H1 (cell line): Measurements from ENCODE around the gene CTF1. TPM values are rescaled to one million over a fixed set of nuclear protein-coding genes. Genes with fewer than 3 reads are reported as not detected.

Experiments used
- CTCF ChIA-PET: fragments of 300-600 bp; sonication (Branson Sonifier 250); formaldehyde crosslinking; loops from one replicate; lab custom pipeline; 2021; ENCODE audit not compliant: partially characterized antibody; lab: Charles Lee
- POLR2A ChIA-PET: fragments of 300-600 bp; sonication (Branson Sonifier 250); formaldehyde crosslinking; loops from one replicate; lab custom pipeline; 2021; ENCODE audit warnings: inconsistent platforms; ENCODE audit not compliant: partially characterized antibody; lab: Charles Lee
- DNase-seq, 2 experiments: peaks; one replicate each; pipeline versions ENCODE4 v3.0.0 to v3.0.0-alpha.2; 2010 to 2022; ENCODE audit warnings: low spot score in 2 of 2, low read depth in 1 of 2, mixed read lengths in 1 of 2
- FAIRE-seq: peaks from 2 replicates; lab custom pipeline; 2011; peaks lifted over from hg19 to GRCh38; lab: Jason Lieb, UNC
- H2AFZ ChIP-seq: 2 replicates; pipeline ENCODE4 v1.8.1; 2012; ENCODE audit warnings: low read length, inconsistent platforms
- H2AK5ac ChIP-seq: 2 replicates; pipeline ENCODE4 v1.6.1; 2013; ENCODE audit warnings: low read depth, low read length
- H2BK120ac ChIP-seq: replicated peaks from 2 replicates; pipeline ENCODE3; 2013; ENCODE audit warnings: low read depth, low read length, inconsistent platforms
- H2BK12ac ChIP-seq: 2 replicates; pipeline ENCODE4 v1.6.1; 2013; ENCODE audit warnings: low read depth, low read length
- H2BK15ac ChIP-seq: 2 replicates; pipeline ENCODE4 v1.6.1; 2013; ENCODE audit warnings: low read length
- H2BK20ac ChIP-seq: 2 replicates; pipeline ENCODE4 v1.6.1; 2013; ENCODE audit warnings: low read length
- H2BK5ac ChIP-seq: 2 replicates; pipeline ENCODE4 v1.6.1; 2013; ENCODE audit warnings: low read depth, low read length
- H3K14ac ChIP-seq: 2 replicates; pipeline ENCODE4 v1.6.1; 2013; ENCODE audit warnings: inconsistent platforms; ENCODE audit not compliant: insufficient read length
- H3K18ac ChIP-seq: 2 replicates; pipeline ENCODE4 v1.6.1; 2013; ENCODE audit warnings: low read length; ENCODE audit errors: extremely low read depth
- H3K23ac ChIP-seq: 2 replicates; pipeline ENCODE4 v1.6.1; 2013; ENCODE audit warnings: inconsistent platforms; ENCODE audit not compliant: insufficient read length
- H3K23me2 ChIP-seq: 2 replicates; pipeline ENCODE4 v1.6.1; 2013; ENCODE audit warnings: low read depth, low read length
- H3K27ac ChIP-seq: 2 replicates; pipeline ENCODE4 v1.6.1; 2011; ENCODE audit warnings: low read depth, low read length, inconsistent platforms
- H3K27me3 ChIP-seq, 4 experiments: replicated peaks in 1 of 4; 1 replicate in 1 of 4; 2 replicates in 3 of 4; pipeline versions ENCODE4 v1.6.1 to v1.8.1; 2011 to 2013; ENCODE audit warnings: low read length in 3 of 4, mild to moderate bottlenecking in 3 of 4, inconsistent platforms in 2 of 4, mixed read lengths in 2 of 4, moderate library complexity in 1 of 4; ENCODE audit not compliant: control insufficient read depth in 3 of 4, insufficient read depth in 3 of 4; ENCODE audit errors: extremely low read depth in 1 of 4
- H3K36me3 ChIP-seq, 4 experiments: 2 replicates each; pipeline versions ENCODE4 v1.6.1 to v1.8.1; 2011 to 2013; ENCODE audit warnings: mild to moderate bottlenecking in 4 of 4, low read length in 3 of 4, moderate library complexity in 2 of 4, control low read depth in 1 of 4, inconsistent platforms in 1 of 4; ENCODE audit not compliant: insufficient read depth in 4 of 4, control insufficient read depth in 2 of 4
- H3K4ac ChIP-seq: replicated peaks from 2 replicates; pipeline ENCODE3; 2013; ENCODE audit warnings: low read length, low read depth, mixed read lengths, inconsistent platforms; ENCODE audit not compliant: insufficient read length
- H3K4me1 ChIP-seq, 4 experiments: replicated peaks in 1 of 4; 1 replicate in 1 of 4; 2 replicates in 3 of 4; pipeline versions ENCODE4 v1.6.1 to v1.8.1; 2011 to 2013; ENCODE audit warnings: low read length in 3 of 4, inconsistent platforms in 2 of 4, mixed read lengths in 1 of 4; ENCODE audit not compliant: insufficient read depth in 4 of 4, control insufficient read depth in 3 of 4
- H3K4me2 ChIP-seq, 2 experiments: 2 replicates each; pipeline versions ENCODE4 v1.6.1 to v1.8.1; 2011 to 2013; ENCODE audit warnings: low read depth in 2 of 2, low read length in 2 of 2, control low read depth in 1 of 2, inconsistent platforms in 1 of 2, mild to moderate bottlenecking in 1 of 2; ENCODE audit not compliant: insufficient read depth in 1 of 2
- H3K4me3 ChIP-seq, 4 experiments: fragments of 200-600, 300-600 bp in 1 of 4; sonication (generic), shearing (Covaris generic), sonication (Bioruptor Twin) in 1 of 4; 2 replicates each; pipeline versions ENCODE4 v1.5.1 to v1.8.1; 2011 to 2016; ENCODE audit warnings: low read length in 4 of 4, low read depth in 3 of 4, control low read depth in 2 of 4, inconsistent platforms in 2 of 4, mild to moderate bottlenecking in 2 of 4, mixed read lengths in 1 of 4, moderate library complexity in 1 of 4; ENCODE audit not compliant: insufficient read depth in 2 of 4; ENCODE audit errors: extremely low read depth in 1 of 4
- H3K56ac ChIP-seq: replicated peaks from 2 replicates; pipeline ENCODE3; 2013; ENCODE audit warnings: low read depth, mild to moderate bottlenecking, mixed read lengths, low read length, inconsistent platforms; ENCODE audit not compliant: insufficient read length
- H3K79me1 ChIP-seq: 2 replicates; pipeline ENCODE4 v1.6.1; 2013; ENCODE audit warnings: low read depth, low read length, control low read depth
- H3K79me2 ChIP-seq, 2 experiments: 2 replicates each; pipeline versions ENCODE4 v1.6.1 to v1.8.1; 2012 to 2013; ENCODE audit warnings: low read length in 2 of 2, mild to moderate bottlenecking in 2 of 2, inconsistent platforms in 1 of 2; ENCODE audit not compliant: insufficient read depth in 2 of 2, control insufficient read depth in 1 of 2
- H3K9ac ChIP-seq, 4 experiments: replicated peaks in 1 of 4; 1 replicate in 1 of 4; 2 replicates in 3 of 4; pipeline versions ENCODE4 v1.6.1 to v1.8.1; 2011 to 2013; ENCODE audit warnings: low read depth in 3 of 4, low read length in 3 of 4, control low read depth in 2 of 4, mild to moderate bottlenecking in 2 of 4, moderate library complexity in 2 of 4, inconsistent platforms in 1 of 4; ENCODE audit errors: extremely low read depth in 1 of 4
- H3K9me3 ChIP-seq, 2 experiments: 2 replicates each; pipeline versions ENCODE4 v1.6.1 to v1.8.1; 2012 to 2013; ENCODE audit warnings: mild to moderate bottlenecking in 2 of 2, moderate library complexity in 2 of 2, control low read depth in 1 of 2, inconsistent platforms in 1 of 2, low read depth in 1 of 2, low read length in 1 of 2, mixed read lengths in 1 of 2; ENCODE audit not compliant: insufficient read depth in 2 of 2
- H4K20me1 ChIP-seq, 2 experiments: replicated peaks in 1 of 2; 2 replicates each; pipeline versions ENCODE3 to v1.8.1; 2011 to 2013; ENCODE audit warnings: inconsistent platforms in 2 of 2, low read length in 2 of 2, mild to moderate bottlenecking in 1 of 2; ENCODE audit not compliant: insufficient read depth in 2 of 2, control insufficient read depth in 1 of 2
- H4K5ac ChIP-seq: 2 replicates; pipeline ENCODE4 v1.6.1; 2013; ENCODE audit warnings: low read length, low read depth, mixed read lengths, inconsistent platforms; ENCODE audit not compliant: insufficient read length
- H4K8ac ChIP-seq: 2 replicates; pipeline ENCODE4 v1.8.0; 2013; ENCODE audit warnings: mild to moderate bottlenecking, moderate library complexity, low read length, inconsistent platforms; ENCODE audit not compliant: insufficient read depth; ENCODE audit errors: extremely low read depth
- H4K91ac ChIP-seq: replicated peaks from 2 replicates; pipeline ENCODE3; 2013; ENCODE audit warnings: low read length, mixed read lengths, inconsistent platforms; ENCODE audit not compliant: insufficient read length
- BACH1 ChIP-seq: IDR thresholded peaks from 2 replicates; pipeline ENCODE4 v1.6.1; 2012; ENCODE audit warnings: low read length, improper control_type of control experiment
- BCL11A ChIP-seq, 2 experiments: IDR thresholded peaks; one replicate each; pipeline ENCODE4 v1.6.1; 2011; ENCODE audit warnings: low read depth in 2 of 2, low read length in 2 of 2, mild to moderate bottlenecking in 2 of 2
- CREB1 ChIP-seq: IDR thresholded peaks from 2 replicates; pipeline ENCODE4 v1.6.1; 2012; ENCODE audit warnings: inconsistent platforms
- GABPA ChIP-seq: IDR thresholded peaks from 2 replicates; pipeline ENCODE4 v1.6.1; 2011; ENCODE audit warnings: mild to moderate bottlenecking, low read length, moderate library complexity, borderline replicate concordance; ENCODE audit not compliant: insufficient read depth
- JUN ChIP-seq: IDR thresholded peaks from 2 replicates; pipeline ENCODE4 v1.6.1; 2011; ENCODE audit warnings: low read depth, mild to moderate bottlenecking, improper control_type of control experiment, low read length
- JUND ChIP-seq: IDR thresholded peaks from 2 replicates; pipeline ENCODE4 v1.6.1; 2011; ENCODE audit warnings: mild to moderate bottlenecking, improper control_type of control experiment, low read length
- RFX5 ChIP-seq: IDR thresholded peaks from 2 replicates; pipeline ENCODE4 v1.6.1; 2011; ENCODE audit warnings: low read depth, low read length, improper control_type of control experiment, borderline replicate concordance
- RNF2 ChIP-seq: fragments of 200-900, 300-1000 bp; sonication (generic); IDR thresholded peaks from 2 replicates; pipeline ENCODE4 v1.7.1; 2016; ENCODE audit warnings: borderline replicate concordance, low read depth, mild to moderate bottlenecking, antibody characterized with exemption, low read length; ENCODE audit not compliant: poor library complexity, severe bottlenecking; ENCODE audit errors: missing control alignments
- YY1 ChIP-seq: IDR thresholded peaks from 2 replicates; pipeline ENCODE4 v1.6.1; 2011; ENCODE audit warnings: low read depth, mild to moderate bottlenecking, low read length
- WGBS, 2 experiments: shearing (Covaris generic) in 1 of 2; methylation state at CpG; one replicate each; pipeline versions ENCODE4 v1.1.6 to v1.1.7; 2013 to 2015; ENCODE audit warnings: low lambda C conversion rate in 2 of 2, mixed read lengths in 2 of 2, inconsistent platforms in 1 of 2, low coverage in 1 of 2, missing lambda C conversion rate in 1 of 2; ENCODE audit not compliant: insufficient replicate concordance in 2 of 2, insufficient coverage in 1 of 2, insufficient read length in 1 of 2; ENCODE audit errors: extremely low coverage in 1 of 2, missing lambda C conversion rate in 1 of 2; 5-methylcytosine and 5-hydroxymethylcytosine counted together
- polyA plus RNA-seq, 7 experiments: library from polyadenylated mRNA; depleted of rRNA in 3 of 7; stranded (reverse) in 5 of 7; unstranded in 2 of 7; fragments of >200 nt in 5 of 7; fragments of 200-250 nt in 2 of 7; gene quantifications; 1 replicate in 5 of 7; 2 replicates in 1 of 7; 4 replicates in 1 of 7; pipeline versions ENCODE4 v1.2.1 to v1.2.3, GENCODE V29; 2011 to 2013; ENCODE audit warnings: missing spikeins in 2 of 7, mixed read lengths in 2 of 7
- total RNA-seq: library from RNA; stranded (reverse); fragmentation: NEBNext Ultra II Directional; extraction: Animal tissue kit (Norgen Biotek cat#: 25700); gene quantifications from 2 replicates; pipeline ENCODE4 v1.2.1, GENCODE V29; 2021
- TF ChIP-seq, protein P1 (sequence below): IDR thresholded peaks from 2 replicates; pipeline ENCODE4 v1.6.1; 2012; ENCODE audit warnings: low read length, inconsistent platforms

Gene CTF1
- total and polyA plus RNA-seq, 2 of the 8 experiments (the other 6 are each of a cell fraction or from before 2014, with no cell fraction given), result 0.97 to 3.4 TPM

DNA sequence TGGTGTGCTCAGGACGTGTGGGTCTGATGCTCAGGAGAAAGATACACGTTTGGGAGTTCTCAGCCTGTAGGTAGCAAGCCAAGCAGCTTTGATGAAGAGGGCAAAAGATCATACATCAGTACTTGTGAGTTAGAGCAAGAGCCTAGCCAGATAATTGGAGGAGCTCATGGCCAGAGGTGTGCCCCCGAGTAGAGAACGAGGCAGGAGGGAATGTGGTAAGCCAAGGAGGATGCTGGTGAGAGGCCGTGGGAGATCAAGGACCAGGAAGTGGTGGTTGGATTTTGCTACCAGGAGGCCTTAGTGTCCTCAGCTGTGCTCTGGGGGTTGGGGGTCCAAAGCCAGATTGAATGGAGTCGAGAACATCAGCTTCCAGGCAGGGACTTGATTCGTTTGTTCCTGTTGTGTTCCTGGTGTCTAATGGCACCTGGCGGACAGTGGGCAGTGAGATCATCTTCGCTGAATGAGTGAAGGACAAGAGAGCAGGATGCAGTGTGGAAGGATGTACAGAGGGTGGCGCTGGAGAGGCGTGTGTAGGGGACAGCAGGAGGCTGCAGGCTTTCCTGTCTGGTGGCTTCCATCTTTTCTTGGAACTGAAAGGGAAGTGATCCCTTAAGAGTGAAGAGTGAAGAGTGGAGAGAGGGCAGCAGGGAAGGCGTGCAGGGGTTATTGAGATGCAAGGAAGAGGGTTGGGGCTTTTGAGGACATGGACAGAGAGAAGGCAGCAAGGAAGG lies 38.6 kb downstream of the CTF1 start:
- H2BK20ac ChIP-seq, result no peak overlapping the region; the same call in 1 of the 2 replicates
- H3K9ac ChIP-seq, result no peak overlapping the region
- DNase-seq (peak in 1 of 2 experiments; percentile 87), FAIRE-seq (peak; percentile 91)
- H3K4me2 ChIP-seq, result no peak overlapping the region
- no peak overlapping the region for H3K18ac ChIP-seq
- no peaks in the 10 kb centered on the region for H3K9me3 ChIP-seq
- H3K4me3 ChIP-seq, result no peak overlapping the region
- CTCF ChIA-PET, result interaction anchor here (0.7 to 3.3 kb wide), 16 partner anchors 8 to 201 kb away, joined by 3 to 25 read pairs (median 4); partner anchors contain the start of gene PRSS8
- H4K20me1 ChIP-seq, result peaks cover 9 to 16% of the 10 kb centered on the region in 2 experiments
- no peak overlapping the region for H2BK15ac ChIP-seq
- no peak overlapping the region for H4K91ac ChIP-seq
- H2AK5ac ChIP-seq, result no peak overlapping the region
- H3K79me1 ChIP-seq, result peaks cover 7% of the 10 kb centered on the region; the same call in 1 of the 2 replicates
- no peaks in the 10 kb centered on the region for H3K4me1 ChIP-seq
- POLR2A ChIA-PET, result interaction anchor here (0.6 to 12.0 kb wide), 9 partner anchors 8 to 285 kb away, joined by 3 to 105 read pairs (median 4); partner anchors contain the start of genes FBXL19, HSD3B7, ORAI3 and SETD1A
- H3K27ac ChIP-seq, result peak overlapping the region; percentile 50
- no peak overlapping the region for H4K8ac ChIP-seq
- H4K5ac ChIP-seq, result no peak overlapping the region
- H2BK5ac ChIP-seq, result peak overlapping the region; percentile 8; the same call in 1 of the 2 replicates
- H2AFZ ChIP-seq, result no peak overlapping the region
- no peaks in the 10 kb centered on the region; a peak in 1 of 4 replicates for H3K79me2 ChIP-seq
- 71% methylated on average over 12 of the region's 12 CpGs; no CpG with 5 or more reads in 1 of the 2 experiments for WGBS, 2 experiments
- H3K23me2 ChIP-seq, result no peaks in the 10 kb centered on the region
- H2BK120ac ChIP-seq, result no peak overlapping the region
- no peaks in the 10 kb centered on the region for H3K27me3 ChIP-seq
- no peak overlapping the region for H2BK12ac ChIP-seq
- no peak overlapping the region for H3K4ac ChIP-seq
- peaks cover 15 to 45% (median 30%) of the 10 kb centered on the region in 4 experiments; a peak in 7 of 8 replicates for H3K36me3 ChIP-seq
- no peak overlapping the region for H3K23ac ChIP-seq
- no peak overlapping the region for H3K56ac ChIP-seq
- H3K14ac ChIP-seq, result no peak overlapping the region
- TF ChIP-seq BCL11A (IDR thresholded peaks at IDR 0.05; ENCODE audit: low read depth in 2 of 2, low read length in 2 of 2) (no peak), JUN (no peak), RNF2 (no peak), YY1 (peak; percentile 70), JUND (peak; percentile 64; the same call in 1 of the 2 replicates), GABPA (no peak), RFX5 (no peak), BACH1 (no peak), CREB1 (peak; percentile 40; the same call in 1 of the 2 replicates)
- TF ChIP-seq, protein P1, sequence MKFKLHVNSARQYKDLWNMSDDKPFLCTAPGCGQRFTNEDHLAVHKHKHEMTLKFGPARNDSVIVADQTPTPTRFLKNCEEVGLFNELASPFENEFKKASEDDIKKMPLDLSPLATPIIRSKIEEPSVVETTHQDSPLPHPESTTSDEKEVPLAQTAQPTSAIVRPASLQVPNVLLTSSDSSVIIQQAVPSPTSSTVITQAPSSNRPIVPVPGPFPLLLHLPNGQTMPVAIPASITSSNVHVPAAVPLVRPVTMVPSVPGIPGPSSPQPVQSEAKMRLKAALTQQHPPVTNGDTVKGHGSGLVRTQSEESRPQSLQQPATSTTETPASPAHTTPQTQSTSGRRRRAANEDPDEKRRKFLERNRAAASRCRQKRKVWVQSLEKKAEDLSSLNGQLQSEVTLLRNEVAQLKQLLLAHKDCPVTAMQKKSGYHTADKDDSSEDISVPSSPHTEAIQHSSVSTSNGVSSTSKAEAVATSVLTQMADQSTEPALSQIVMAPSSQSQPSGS, result peak; percentile 40; the same call in 1 of the 2 replicates
